Endothelial cell of umbilical vein (primary cell): ENCODE measurements around the gene SYNGR1. TPM values are rescaled to one million over a fixed set of nuclear protein-coding genes. Genes with fewer than 3 reads are reported as not detected.

Experiments used
- BruUV-seq: library from RNA; stranded (reverse); fragments of 400-500 nt; replicated peaks from 2 replicates; lab custom pipeline; 2021; lab: Mats Ljungman, UMichigan
- CTCF ChIA-PET: fragments of 300-600, 350-600 bp; sonication (Branson Sonifier 250); formaldehyde crosslinking; loops from one replicate; lab custom pipeline; 2021; ENCODE audit warnings: antibody characterized with exemption, inconsistent platforms; lab: Charles Lee
- POLR2A ChIA-PET: fragments of 300-600, 350-600 bp; sonication (Branson Sonifier 250); formaldehyde crosslinking; loops from one replicate; lab custom pipeline; 2021; ENCODE audit warnings: antibody characterized with exemption, inconsistent platforms; lab: Charles Lee
- DNase-seq: peaks from one replicate; pipeline ENCODE4 v3.0.0-alpha.2; 2011; ENCODE audit warnings: low read depth, low spot score
- FAIRE-seq: peaks from 2 replicates; lab custom pipeline; 2011; peaks lifted over from hg19 to GRCh38; lab: Jason Lieb, UNC
- H2AFZ ChIP-seq: 2 replicates; pipeline ENCODE4 v1.6.0; 2012; ENCODE audit warnings: low read depth, low read length, control low read depth, inconsistent platforms
- H3K27ac ChIP-seq: 2 replicates; pipeline ENCODE4 v1.5.1; 2011; ENCODE audit warnings: low read depth, mild to moderate bottlenecking, control low read depth, low read length, moderate library complexity; ENCODE audit not compliant: insufficient read depth
- H3K27me3 ChIP-seq, 2 experiments: 2 replicates each; pipeline versions ENCODE4 v1.6.0 to v1.6.1; 2011; ENCODE audit warnings: low read length in 2 of 2, mixed read lengths in 1 of 2; ENCODE audit not compliant: control insufficient read depth in 2 of 2, insufficient read depth in 2 of 2
- H3K36me3 ChIP-seq, 2 experiments: 2 replicates in 1 of 2; 3 replicates in 1 of 2; pipeline ENCODE4 v1.5.1; 2011; ENCODE audit warnings: low read length in 2 of 2, mild to moderate bottlenecking in 1 of 2, moderate library complexity in 1 of 2; ENCODE audit not compliant: control insufficient read depth in 2 of 2, insufficient read depth in 2 of 2; ENCODE audit errors: extremely low read depth in 1 of 2
- H3K4me1 ChIP-seq: 3 replicates; pipeline ENCODE4 v1.5.1; 2011; ENCODE audit warnings: mild to moderate bottlenecking, low read length; ENCODE audit not compliant: control insufficient read depth, insufficient read depth; ENCODE audit errors: extremely low read depth
- H3K4me2 ChIP-seq: 2 replicates; pipeline ENCODE4 v1.6.1; 2011; ENCODE audit warnings: low read length, control low read depth, mixed read lengths; ENCODE audit not compliant: insufficient read depth
- H3K4me3 ChIP-seq, 3 experiments: fragments of 200-600 bp in 1 of 3; sonication (generic), shearing (Covaris generic) in 1 of 3; replicated peaks in 1 of 3; 2 replicates each; pipeline ENCODE4 v1.5.1; 2011 to 2016; ENCODE audit warnings: control low read depth in 3 of 3, low read length in 3 of 3, mild to moderate bottlenecking in 2 of 3, inconsistent platforms in 1 of 3, low read depth in 1 of 3, moderate library complexity in 1 of 3; ENCODE audit not compliant: insufficient read depth in 1 of 3
- H3K79me2 ChIP-seq: 2 replicates; pipeline ENCODE4 v1.6.0; 2012; ENCODE audit warnings: low read length, inconsistent platforms; ENCODE audit not compliant: control insufficient read depth, insufficient read depth
- H3K9ac ChIP-seq: replicated peaks from 2 replicates; pipeline ENCODE3; 2011; ENCODE audit warnings: low read length, control low read depth; ENCODE audit not compliant: insufficient read depth; ENCODE audit errors: extremely low read depth
- H3K9me1 ChIP-seq: replicated peaks from 3 replicates; pipeline ENCODE4 v1.6.0; 2011; ENCODE audit warnings: mild to moderate bottlenecking, low read length; ENCODE audit not compliant: control insufficient read depth, insufficient read depth; ENCODE audit errors: extremely low read depth
- H3K9me3 ChIP-seq: replicated peaks from 2 replicates; pipeline ENCODE4 v1.5.1; 2012; ENCODE audit warnings: low read length, inconsistent platforms; ENCODE audit not compliant: control insufficient read depth, insufficient read depth
- H4K20me1 ChIP-seq: replicated peaks from 2 replicates; pipeline ENCODE3; 2011; ENCODE audit warnings: mild to moderate bottlenecking, low read length; ENCODE audit not compliant: control insufficient read depth, insufficient read depth; ENCODE audit errors: extremely low read depth
- CTCF ChIP-seq, 2 donors: IDR thresholded peaks; 1 replicate in 1 of 2; 2 replicates in 1 of 2; pipeline ENCODE4 v1.5.1; 2011; ENCODE audit warnings: low read length in 2 of 2, mild to moderate bottlenecking in 2 of 2, moderate library complexity in 2 of 2, control low read depth in 1 of 2, inconsistent platforms in 1 of 2, low read depth in 1 of 2; ENCODE audit not compliant: insufficient read depth in 1 of 2; ENCODE audit errors: extremely low read depth in 1 of 2
- EZH2 ChIP-seq: IDR thresholded peaks from 2 replicates; pipeline ENCODE4 v1.6.1; 2012; ENCODE audit warnings: borderline replicate concordance, low read depth, mild to moderate bottlenecking, moderate library complexity, low read length, inconsistent platforms; ENCODE audit not compliant: severe bottlenecking
- FOS ChIP-seq: IDR thresholded peaks from 2 replicates; pipeline ENCODE4 v1.6.1; 2011; ENCODE audit warnings: mild to moderate bottlenecking, low read length, moderate library complexity, borderline replicate concordance; ENCODE audit not compliant: insufficient read depth
- GATA2 ChIP-seq: IDR thresholded peaks from 2 replicates; pipeline ENCODE4 v1.7.0; 2011; ENCODE audit warnings: low read depth, mild to moderate bottlenecking, moderate library complexity, mixed read lengths, low read length; ENCODE audit not compliant: insufficient read length, insufficient read depth
- JUN ChIP-seq: IDR thresholded peaks from 2 replicates; pipeline ENCODE4 v1.6.1; 2011; ENCODE audit warnings: borderline replicate concordance, low read depth; ENCODE audit not compliant: insufficient read length, insufficient read depth
- MAX ChIP-seq: IDR thresholded peaks from 2 replicates; pipeline ENCODE4 v1.6.1; 2011; ENCODE audit not compliant: insufficient read depth, insufficient read length
- MYC ChIP-seq: IDR thresholded peaks from one replicate; pipeline ENCODE4 v1.6.1; 2011; ENCODE audit warnings: mild to moderate bottlenecking, low read depth, low read length
- POLR2A ChIP-seq: IDR thresholded peaks from 2 replicates; pipeline ENCODE4 v1.6.1; 2012; ENCODE audit warnings: low read depth, mild to moderate bottlenecking, control low read depth, low read length
- POLR2AphosphoS5 ChIP-seq: IDR thresholded peaks from 2 replicates; pipeline ENCODE4 v1.6.1; 2012; ENCODE audit warnings: low read depth, mild to moderate bottlenecking, control low read depth, low read length, moderate library complexity; ENCODE audit not compliant: insufficient read depth
- dilution Hi-C: fragments of 300-500 bp; cut with MboI; formaldehyde crosslinking; loops from one replicate; pipeline ENCODE4 v1.15.0; 2019; ENCODE audit warnings: low sequenced_read_pairs; ENCODE audit not compliant: extremely low pct_ligation_motif_present
- intact Hi-C: fragments of 100-400 bp; cut with micrococcal nuclease; formaldehyde crosslinking; loops from one replicate; pipeline ENCODE4 v1.10.0; 2022
- polyA plus RNA-seq, 4 experiments: library from polyadenylated mRNA; depleted of rRNA in 3 of 4; stranded (reverse) in 3 of 4; unstranded in 1 of 4; fragments of >200 nt; gene quantifications; 2 replicates each; pipeline versions ENCODE4 v1.2.1 to v1.2.3, GENCODE V29; 2011 to 2012; ENCODE audit warnings: missing spikeins in 1 of 4
- total RNA-seq: library from RNA; stranded (reverse); gene quantifications from 2 replicates; pipeline ENCODE4 v1.2.3, GENCODE V29; 2021

SYNGR1 gene
- total and polyA plus RNA-seq, 2 donors (not counting 3 experiments of a cell fraction or from before 2014, with no cell fraction given), result 3.8 to 10.2 TPM

GRCh38 chr22:39408173-39408572 is 58.4 kb downstream of the SYNGR1 start:
- no peak overlapping the region for H3K4me2 ChIP-seq
- no peak overlapping the region for H2AFZ ChIP-seq
- POLR2A ChIA-PET, result no interaction called here
- no peak overlapping the region for H3K4me3 ChIP-seq
- H3K79me2 ChIP-seq, result peaks cover 5% of the 10 kb centered on the region
- no peaks in the 10 kb centered on the region for H3K4me1 ChIP-seq
- TF ChIP-seq EZH2 (no peak), FOS (no peak), POLR2AphosphoS5 (no peak), MAX (no peak), MYC (no peak), JUN (no peak), POLR2A (no peak), GATA2 (no peak)
- no peaks in the 10 kb centered on the region for H4K20me1 ChIP-seq
- H3K36me3 ChIP-seq, result no peaks in the 10 kb centered on the region
- FAIRE-seq (no peak), DNase-seq (no peak)
- no peak overlapping the region for H3K9ac ChIP-seq
- CTCF ChIA-PET, result interaction anchor here (0.7 kb wide), 1 partner anchor 8 kb away, joined by 3 read pairs; the partner anchor contains the start of gene TAB1
- intact Hi-C loops, result no loop called here
- H3K27me3 ChIP-seq, result no peaks in the 10 kb centered on the region
- no peak overlapping the region for H3K27ac ChIP-seq
- H3K9me3 ChIP-seq, result no peaks in the 10 kb centered on the region
- dilution Hi-C loops, result no loop called here
- no peaks in the 10 kb centered on the region for H3K9me1 ChIP-seq
- BruUV-seq, result no TSS peak

- TF ChIP-seq POLR2AphosphoS5, result no peak
- TF ChIP-seq POLR2A, result no peak
- TF ChIP-seq JUN, result no peak
- TF ChIP-seq MAX, result no peak
- no peak for TF ChIP-seq FOS
- no peak for TF ChIP-seq MYC
- TF ChIP-seq GATA2, result no peak
- TF ChIP-seq EZH2, result no peak
- no peak for TF ChIP-seq CTCF (IDR thresholded peaks at IDR 0.05; ENCODE audit: extremely low read depth in 1 of 2, insufficient read depth in 1 of 2, low read depth in 1 of 2, low read length in 2 of 2)
- no peaks in the 10 kb centered on the region for H4K20me1 ChIP-seq
- H2AFZ ChIP-seq, result no peak overlapping the region
- FAIRE-seq (no peak), DNase-seq (no peak)
- dilution Hi-C loops, result no loop called here
- BruUV-seq, result no TSS peak
- H3K4me1 ChIP-seq, result no peaks in the 10 kb centered on the region
- no peaks in the 10 kb centered on the region for H3K9me1 ChIP-seq
- H3K9me3 ChIP-seq, result no peaks in the 10 kb centered on the region
- no peaks in the 10 kb centered on the region for H3K27me3 ChIP-seq
- no peaks in the 10 kb centered on the region for H3K36me3 ChIP-seq
- CTCF ChIA-PET, result no interaction called here
- no peak overlapping the region for H3K4me2 ChIP-seq
- POLR2A ChIA-PET, result no interaction called here
- H3K79me2 ChIP-seq, result peaks cover 4% of the 10 kb centered on the region
- H3K4me3 ChIP-seq, result no peak overlapping the region
- intact Hi-C loops, result no loop called here
- H3K9ac ChIP-seq, result no peak overlapping the region
- H3K27ac ChIP-seq, result no peak overlapping the region
Measured at GRCh38 chr22:39408807-39409206, 59.0 kb downstream of the SYNGR1 start.
